GM19099 (cell line): ENCODE results near the gene MAMDC4.

Experiments used
- POLR2A ChIP-seq: IDR thresholded peaks from 3 replicates; pipeline ENCODE4 v1.6.1; 2011; ENCODE audit warnings: low read depth; ENCODE audit not compliant: insufficient read length; ENCODE audit errors: extremely low read depth

Gene MAMDC4

GRCh38 chr9:136863623-136864273 lies 11.6 kb downstream of the MAMDC4 start:
- TF ChIP-seq POLR2A: no peak

DNA sequence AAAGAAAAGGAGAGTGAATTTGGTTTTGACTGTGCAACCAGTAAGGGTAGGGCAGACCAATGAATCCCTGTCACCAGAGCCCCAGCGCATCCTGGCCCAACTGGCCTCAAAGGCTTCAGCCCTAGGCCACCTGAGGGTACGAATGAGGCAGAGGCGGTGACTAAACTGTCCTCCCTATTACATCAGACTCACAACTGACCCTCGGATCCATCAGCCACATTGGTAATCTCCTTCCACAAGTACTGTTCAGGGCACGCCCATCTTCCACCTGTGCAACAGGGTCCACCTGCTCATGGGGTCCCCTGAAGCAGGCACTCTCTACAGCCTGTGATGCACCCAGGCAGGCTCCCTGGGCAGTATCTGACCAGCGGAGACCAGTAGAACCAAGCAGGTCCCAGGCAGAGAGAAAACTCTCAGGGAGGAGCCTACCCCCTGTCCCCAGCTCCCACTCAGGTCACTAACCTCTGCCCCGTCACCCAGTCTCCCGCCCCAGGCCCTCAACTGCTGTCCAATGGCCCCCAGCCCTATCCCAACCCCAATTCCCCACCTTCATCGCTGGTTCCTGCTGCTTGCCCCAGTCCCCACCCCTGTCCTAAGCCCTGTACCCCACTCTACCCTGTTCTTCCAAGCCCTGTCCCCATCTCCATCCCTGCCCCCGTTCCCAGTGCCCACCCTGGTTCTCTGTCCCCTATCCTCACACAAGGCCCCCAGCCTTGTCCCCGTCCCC lies 13.1 kb downstream of the MAMDC4 start:
- no peak for TF ChIP-seq POLR2A

GRCh38 chr9:136865768-136866103 lies 13.6 kb downstream of the MAMDC4 start:
- no peak for TF ChIP-seq POLR2A

DNA sequence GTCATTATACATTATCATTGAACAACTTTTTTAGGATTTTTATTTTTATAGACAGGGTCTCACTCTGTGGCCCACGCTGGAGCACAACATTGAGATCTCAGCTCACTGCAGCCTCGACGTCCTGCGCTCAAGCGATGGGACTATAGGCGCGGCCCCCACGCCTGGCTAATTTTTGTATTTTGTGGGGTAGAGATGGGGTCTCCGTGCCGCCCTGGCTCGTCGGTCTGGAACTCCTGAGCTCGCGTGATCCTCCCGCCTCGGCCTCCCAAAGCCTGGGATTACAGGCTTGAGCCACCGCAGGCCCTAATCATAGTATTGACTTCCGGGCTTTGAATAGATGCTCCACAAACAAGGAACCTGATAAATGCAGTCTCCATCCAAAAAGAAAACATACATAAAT lies 15.3 kb downstream of the MAMDC4 start:
- no peak for TF ChIP-seq POLR2A

GRCh38 chr9:136867917-136868316 lies 15.8 kb downstream of the MAMDC4 start:
- TF ChIP-seq POLR2A: no peak

DNA sequence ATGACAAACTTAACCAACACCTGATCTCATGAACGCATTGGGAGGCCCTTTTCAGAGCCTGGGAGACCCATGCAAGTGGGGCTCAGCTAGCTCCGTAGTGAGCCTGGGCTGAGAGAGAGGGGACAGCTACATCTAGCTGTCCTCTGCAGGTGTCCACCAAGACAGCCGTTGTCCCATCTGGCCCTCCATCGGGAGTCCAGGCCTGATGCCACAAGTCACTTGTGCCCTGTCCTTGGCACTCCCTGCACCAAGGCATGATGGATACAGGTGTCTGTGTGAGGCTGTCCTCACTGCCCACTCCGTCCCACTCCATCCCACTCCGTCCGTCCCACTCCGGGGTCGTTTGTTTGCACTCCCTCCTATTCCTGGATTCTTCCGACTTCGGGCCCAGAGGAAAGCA lies 16.5 kb downstream of the MAMDC4 start:
- TF ChIP-seq POLR2A: no peak

GRCh38 chr9:136875155-136875554 lies 23.0 kb downstream of the MAMDC4 start:
- no peak for TF ChIP-seq POLR2A

DNA sequence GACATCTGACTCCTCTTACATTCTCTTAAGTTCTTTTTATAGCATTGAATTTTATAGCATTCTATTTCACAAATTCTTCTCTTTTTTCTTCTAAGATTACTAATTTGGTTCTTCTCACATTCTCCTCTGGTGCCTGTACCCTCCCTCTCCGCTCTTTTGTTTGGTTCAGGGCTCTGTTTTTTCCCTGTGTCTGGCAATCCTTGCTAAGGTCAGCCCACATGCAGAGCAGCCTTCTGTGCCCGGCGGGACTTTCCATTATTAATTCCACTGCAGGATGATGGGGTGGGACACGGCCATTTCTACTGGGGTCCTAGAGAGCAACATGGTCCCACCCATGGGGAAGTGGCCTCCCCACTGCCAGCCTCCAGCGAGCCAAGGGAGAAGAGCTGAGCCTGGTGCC lies 24.3 kb downstream of the MAMDC4 start:
- no peak for TF ChIP-seq POLR2A

DNA sequence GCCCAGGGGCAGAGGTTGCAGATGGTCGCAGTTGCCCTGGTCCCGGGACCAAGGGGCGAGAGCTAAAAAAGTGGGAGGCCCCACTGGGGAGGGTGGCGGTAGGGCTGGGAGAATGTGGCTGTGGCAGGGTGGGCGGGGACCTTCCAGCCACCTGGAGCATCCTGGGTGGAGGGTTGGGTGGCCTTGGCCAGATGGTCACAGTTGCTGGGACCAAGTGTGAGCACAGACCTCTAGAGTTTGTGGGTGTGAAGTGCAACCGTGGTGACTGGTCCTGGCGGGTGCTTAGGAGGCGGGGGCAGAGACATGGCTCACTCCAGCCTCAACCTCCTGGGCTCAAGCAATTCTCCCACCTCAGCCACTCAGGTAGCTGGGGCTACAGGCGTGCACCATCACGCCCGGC lies 28.5 kb downstream of the MAMDC4 start:
- TF ChIP-seq POLR2A: no peak

- no peak for TF ChIP-seq POLR2A
Observed at GRCh38 chr9:136881691-136882108, 29.6 kb downstream of the MAMDC4 start.

DNA sequence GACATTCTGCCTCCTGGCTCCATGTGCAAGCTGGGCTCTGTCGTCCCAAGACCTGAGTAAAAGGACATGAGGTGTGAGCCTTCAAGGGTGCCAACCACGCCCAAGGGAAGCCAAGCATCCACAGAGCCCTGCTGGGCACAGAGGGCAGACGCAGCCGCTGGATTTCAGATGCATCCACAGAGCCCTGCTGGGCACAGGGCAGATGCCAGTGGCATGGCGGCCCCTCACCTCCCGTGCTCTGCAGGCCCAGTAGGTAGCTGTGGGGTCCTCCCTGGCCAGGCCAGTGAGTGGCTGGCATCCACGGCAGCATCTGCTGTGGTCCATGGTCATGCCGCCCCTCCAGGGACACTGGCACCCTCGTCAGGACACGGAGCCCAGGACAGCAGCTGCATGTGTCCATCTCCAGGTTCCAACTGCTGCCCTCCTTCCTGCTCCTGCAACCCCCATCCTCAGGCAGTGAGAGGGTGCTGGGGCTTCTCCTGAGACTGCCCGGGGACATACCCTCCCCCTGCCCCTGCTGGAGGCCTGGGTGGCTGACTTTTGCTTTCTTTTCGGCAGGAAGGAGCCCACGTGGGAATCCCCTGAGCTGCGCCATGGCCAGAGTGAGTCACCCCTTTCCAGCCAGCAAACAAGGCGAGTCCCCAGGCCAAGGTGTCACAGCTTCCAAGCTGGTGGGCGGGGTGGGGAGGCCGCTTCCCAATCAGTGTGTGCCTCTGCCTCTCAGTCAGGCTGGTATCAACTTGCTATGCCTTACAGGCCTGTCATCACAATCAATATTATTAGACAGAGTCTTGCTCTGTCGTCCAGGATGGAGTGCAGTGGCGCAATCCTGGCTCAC lies 30.2 kb downstream of the MAMDC4 start:
- peak; percentile 42 for TF ChIP-seq POLR2A

- peak; percentile 97 for TF ChIP-seq POLR2A
Observed at GRCh38 chr9:136885950-136886578, 33.9 kb downstream of the MAMDC4 start, which contains the start of gene TRAF2. TRAF2 (plus strand) TSS chr9:136886516; CDS start chr9:136898741, 12,225 bp downstream.

DNA sequence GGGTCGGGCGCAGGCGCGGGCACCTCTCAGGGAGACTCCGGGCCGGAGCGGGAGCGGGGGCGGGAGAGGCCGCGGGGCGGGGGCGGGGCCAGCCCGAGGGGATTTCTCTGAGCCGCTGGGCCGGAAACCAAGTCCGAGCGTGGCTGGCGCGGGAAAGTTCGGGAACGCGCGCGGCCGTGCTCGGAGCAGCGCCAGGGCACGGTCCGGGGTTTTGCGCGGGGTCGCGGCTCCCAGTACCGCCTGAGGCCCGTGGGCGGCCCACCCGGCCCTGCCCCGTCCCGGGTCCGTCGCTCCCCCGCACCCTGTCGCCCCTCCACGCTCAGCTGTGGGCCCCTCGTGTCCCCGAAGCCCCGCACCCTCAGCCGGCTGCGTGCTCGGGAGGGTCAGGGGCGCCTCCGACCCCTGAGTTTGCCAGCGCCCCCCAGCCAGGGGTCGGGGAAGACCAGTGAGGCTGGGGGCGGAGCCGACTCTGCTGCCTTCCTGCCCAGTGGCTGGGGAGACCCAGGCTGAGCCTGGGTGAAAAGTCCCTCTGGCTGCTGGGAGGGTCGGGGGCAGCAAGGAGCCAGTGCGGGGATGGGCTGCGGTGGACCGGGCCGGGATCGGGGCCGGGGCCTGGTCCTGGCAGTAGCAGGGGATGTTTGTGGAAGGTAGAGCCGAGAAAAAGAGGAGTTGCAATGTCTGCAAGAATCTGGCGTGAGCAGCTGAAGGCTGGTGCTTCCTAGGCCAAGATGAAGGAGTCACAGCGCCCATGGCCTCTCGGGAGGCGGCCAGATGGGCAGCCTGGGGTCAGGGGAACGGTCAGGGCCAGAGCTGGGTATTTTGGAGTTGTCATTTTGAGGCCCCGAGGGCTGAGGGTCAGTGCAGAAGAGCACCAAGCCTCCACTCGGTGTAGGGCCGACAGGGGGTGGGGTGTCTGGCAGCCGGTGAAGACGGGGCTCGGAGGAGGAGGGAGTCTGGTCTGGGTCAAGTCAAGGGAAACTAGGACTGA lies 34.8 kb downstream of the MAMDC4 start:
- no peak for TF ChIP-seq POLR2A

DNA sequence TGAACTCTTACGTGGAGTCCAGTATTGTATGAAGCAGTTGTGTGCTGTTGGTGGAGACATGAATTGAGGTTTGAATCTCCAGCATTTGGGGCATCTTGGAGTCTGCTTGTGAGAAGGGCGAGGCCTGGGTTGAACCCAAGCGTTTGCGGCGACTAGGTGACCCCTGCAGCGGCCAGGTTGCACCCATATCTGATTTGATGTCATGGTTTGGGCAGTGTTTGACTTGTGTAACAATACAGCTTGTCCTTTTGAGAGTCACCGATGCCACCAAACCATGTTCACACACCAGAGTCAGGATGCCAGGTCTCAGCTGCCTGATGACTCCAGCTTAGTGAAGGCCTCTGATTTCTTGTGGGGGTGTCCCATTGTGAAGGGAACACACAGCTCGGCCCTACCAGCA lies 36.3 kb downstream of the MAMDC4 start:
- no peak for TF ChIP-seq POLR2A
